Measurements from ENCODE around the gene CPNE8.

Gene CPNE8

GRCh38 chr12:38817942-38818341, 87.4 kb downstream of the CPNE8 start:
- in situ Hi-C loops (cut with HindIII; ENCODE audit: low pct_ligation_motif_present, low sequenced_read_pairs) = no loop called here
- no peak for DNase-seq
- Histone ChIP-seq H3K4me3 (ENCODE audit: low read depth, low read length) (no peak overlapping the region), H3K27me3 (replicated peaks) (no peaks in the 10 kb centered on the region), H3K36me3 (replicated peaks) (no peaks in the 10 kb centered on the region), H3K27ac (no peak overlapping the region)
- TF ChIP-seq, protein P1, sequence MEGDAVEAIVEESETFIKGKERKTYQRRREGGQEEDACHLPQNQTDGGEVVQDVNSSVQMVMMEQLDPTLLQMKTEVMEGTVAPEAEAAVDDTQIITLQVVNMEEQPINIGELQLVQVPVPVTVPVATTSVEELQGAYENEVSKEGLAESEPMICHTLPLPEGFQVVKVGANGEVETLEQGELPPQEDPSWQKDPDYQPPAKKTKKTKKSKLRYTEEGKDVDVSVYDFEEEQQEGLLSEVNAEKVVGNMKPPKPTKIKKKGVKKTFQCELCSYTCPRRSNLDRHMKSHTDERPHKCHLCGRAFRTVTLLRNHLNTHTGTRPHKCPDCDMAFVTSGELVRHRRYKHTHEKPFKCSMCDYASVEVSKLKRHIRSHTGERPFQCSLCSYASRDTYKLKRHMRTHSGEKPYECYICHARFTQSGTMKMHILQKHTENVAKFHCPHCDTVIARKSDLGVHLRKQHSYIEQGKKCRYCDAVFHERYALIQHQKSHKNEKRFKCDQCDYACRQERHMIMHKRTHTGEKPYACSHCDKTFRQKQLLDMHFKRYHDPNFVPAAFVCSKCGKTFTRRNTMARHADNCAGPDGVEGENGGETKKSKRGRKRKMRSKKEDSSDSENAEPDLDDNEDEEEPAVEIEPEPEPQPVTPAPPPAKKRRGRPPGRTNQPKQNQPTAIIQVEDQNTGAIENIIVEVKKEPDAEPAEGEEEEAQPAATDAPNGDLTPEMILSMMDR (IDR thresholded peaks at IDR 0.05; ENCODE audit: low read depth, low read length, missing control alignments) = no peak

GRCh38 chr12:38813923-38814322, 91.5 kb downstream of the CPNE8 start:
- no peaks in the 10 kb centered on the region for H3K27me3 ChIP-seq (replicated peaks)
- H3K36me3 ChIP-seq (replicated peaks) = no peaks in the 10 kb centered on the region
- in situ Hi-C loops (cut with HindIII; ENCODE audit: low pct_ligation_motif_present, low sequenced_read_pairs) = no loop called here
- TF ChIP-seq, protein P1 (IDR thresholded peaks at IDR 0.05; ENCODE audit: low read depth, low read length, missing control alignments) = no peak
- no peak overlapping the region for H3K4me3 ChIP-seq (ENCODE audit: low read depth, low read length)
- H3K27ac ChIP-seq = no peak overlapping the region
- no peak for DNase-seq

DNA sequence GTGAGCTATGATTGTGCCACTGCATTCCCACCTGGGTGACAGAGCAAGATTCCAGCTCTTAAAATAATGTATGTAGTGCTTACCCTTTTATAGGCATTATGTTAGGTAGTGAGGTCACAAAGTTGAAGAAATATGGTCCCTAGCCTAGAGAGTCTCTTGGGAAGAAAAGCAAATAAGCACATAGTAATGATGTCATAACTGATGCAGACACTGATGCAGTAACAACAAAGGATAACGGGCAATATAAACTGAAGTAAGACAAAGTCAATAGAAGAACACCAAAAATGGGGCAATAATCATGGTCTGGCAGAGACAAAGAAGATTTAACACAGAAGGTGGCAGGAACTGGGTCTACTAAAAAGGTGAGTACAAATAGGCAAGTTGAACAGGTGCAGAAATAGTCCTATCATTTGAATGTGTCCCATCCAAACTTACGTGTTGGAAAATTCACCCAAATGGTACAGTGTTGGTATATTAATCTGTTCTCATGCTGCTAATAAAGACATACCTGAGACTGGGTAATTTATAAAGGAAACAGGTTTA, 93.5 kb downstream of the CPNE8 start:
- H3K4me3 ChIP-seq (ENCODE audit: low read depth, low read length) = no peak overlapping the region
- TF ChIP-seq, protein P1 (IDR thresholded peaks at IDR 0.05; ENCODE audit: low read depth, low read length, missing control alignments) = no peak
- H3K36me3 ChIP-seq (replicated peaks) = no peaks in the 10 kb centered on the region
- no peak for DNase-seq
- in situ Hi-C loops (cut with HindIII; ENCODE audit: low pct_ligation_motif_present, low sequenced_read_pairs) = no loop called here
- no peak overlapping the region for H3K27ac ChIP-seq
- H3K27me3 ChIP-seq (replicated peaks) = no peaks in the 10 kb centered on the region

GRCh38 chr12:38809832-38810231, 95.6 kb downstream of the CPNE8 start:
- Histone ChIP-seq H3K27ac (no peak overlapping the region), H3K27me3 (replicated peaks) (no peaks in the 10 kb centered on the region), H3K4me3 (ENCODE audit: low read depth, low read length) (no peak overlapping the region), H3K36me3 (replicated peaks) (no peaks in the 10 kb centered on the region)
- in situ Hi-C loops (cut with HindIII; ENCODE audit: low pct_ligation_motif_present, low sequenced_read_pairs) = no loop called here
- TF ChIP-seq, protein P1 (IDR thresholded peaks at IDR 0.05; ENCODE audit: low read depth, low read length, missing control alignments) = no peak
- no peak for DNase-seq

GRCh38 chr12:38788106-38788505, 117.3 kb downstream of the CPNE8 start:
- no peak overlapping the region for H3K4me3 ChIP-seq (ENCODE audit: low read depth, low read length)
- TF ChIP-seq, protein P1 (IDR thresholded peaks at IDR 0.05; ENCODE audit: low read depth, low read length, missing control alignments) = no peak
- in situ Hi-C loops (cut with HindIII; ENCODE audit: low pct_ligation_motif_present, low sequenced_read_pairs) = no loop called here
- no peak overlapping the region for H3K27ac ChIP-seq
- H3K27me3 ChIP-seq (replicated peaks) = no peaks in the 10 kb centered on the region
- no peak for DNase-seq
- H3K36me3 ChIP-seq (replicated peaks) = no peaks in the 10 kb centered on the region

DNA sequence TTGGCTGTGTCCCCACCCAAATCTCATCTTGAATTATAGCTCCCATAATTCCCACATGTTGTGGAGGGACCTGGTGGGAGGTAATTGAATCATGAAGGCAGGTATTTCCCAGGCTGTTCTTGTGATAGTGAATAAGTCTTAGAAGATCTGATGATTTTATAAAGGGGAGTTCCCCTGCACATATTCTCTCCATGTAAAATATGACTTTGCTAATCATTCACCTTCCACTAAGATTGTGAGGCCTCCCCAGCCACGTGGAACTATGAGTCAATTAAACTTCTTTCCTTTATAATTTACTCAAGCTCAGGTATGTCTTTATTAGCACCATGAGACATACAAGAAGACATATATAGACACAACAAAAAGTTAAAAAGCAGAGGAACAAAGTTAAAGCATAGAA, 120.0 kb downstream of the CPNE8 start:
- TF ChIP-seq, protein P1 (IDR thresholded peaks at IDR 0.05; ENCODE audit: low read depth, low read length, missing control alignments) = no peak
- Histone ChIP-seq H3K27ac (no peak overlapping the region), H3K36me3 (replicated peaks) (no peaks in the 10 kb centered on the region), H3K4me3 (ENCODE audit: low read depth, low read length) (no peak overlapping the region), H3K27me3 (replicated peaks) (no peaks in the 10 kb centered on the region)
- in situ Hi-C loops (cut with HindIII; ENCODE audit: low pct_ligation_motif_present, low sequenced_read_pairs) = no loop called here
- no peak for DNase-seq

All from brain microvascular endothelial cell (primary cell).